Measurements from ENCODE around the gene DLK1.

The DLK1 gene

GRCh38 chr14:100714258-100714892, 12.3 kb upstream of the DLK1 start:
- DNase-seq, result peak; percentile 51

GRCh38 chr14:100715332-100715731, 11.4 kb upstream of the DLK1 start:
- DNase-seq, result no peak

- no peak for DNase-seq
Observed at GRCh38 chr14:100715803-100716202, 10.9 kb upstream of the DLK1 start.

GRCh38 chr14:100717386-100717785, 9.3 kb upstream of the DLK1 start:
- no peak for DNase-seq

DNA sequence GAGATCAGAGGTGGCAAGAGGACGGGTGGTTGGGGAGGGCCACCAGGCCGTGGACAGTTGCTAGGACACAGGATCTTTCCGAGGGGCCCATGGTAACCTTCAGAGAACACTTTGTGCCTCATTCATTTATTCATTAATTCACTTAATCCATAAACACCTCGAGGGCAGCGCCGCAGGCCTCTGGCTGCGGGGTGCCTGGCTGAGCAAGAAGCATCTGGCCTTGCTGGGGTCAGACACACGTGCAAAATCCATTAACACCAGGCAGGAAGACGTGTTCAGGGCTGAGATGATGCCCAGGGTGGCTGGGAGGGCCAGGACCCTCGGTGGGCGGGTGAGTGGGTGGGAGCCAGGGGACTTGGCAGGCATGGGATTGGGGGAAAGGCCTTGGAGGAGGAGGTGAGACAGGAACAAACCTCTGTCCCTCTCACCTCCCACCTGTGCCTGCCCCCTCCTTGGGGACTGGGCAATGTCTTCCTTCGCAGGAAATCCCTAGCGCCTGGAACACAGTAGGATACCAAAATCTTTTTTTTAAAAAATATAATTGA, 6.6 kb upstream of the DLK1 start:
- DNase-seq, result no peak

DNA sequence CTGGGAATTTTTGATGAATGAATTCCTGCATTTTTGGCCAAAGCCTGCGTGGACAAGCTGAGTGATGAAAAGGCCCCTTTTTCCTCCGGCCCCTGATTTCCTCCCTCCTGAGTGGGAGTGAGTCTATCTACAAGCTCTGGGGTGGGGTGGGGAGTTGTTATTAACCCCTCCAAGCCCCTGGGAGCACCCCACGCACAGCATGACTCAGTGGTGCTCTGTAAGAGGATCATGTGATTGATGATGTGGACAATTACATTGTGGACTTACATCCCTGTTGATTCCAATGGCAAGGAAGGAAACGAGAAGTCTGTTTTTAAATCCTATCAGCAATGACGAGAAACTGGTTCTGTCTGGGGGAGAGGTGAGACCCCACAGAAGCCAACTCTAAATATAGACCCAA, 5.1 kb upstream of the DLK1 start:
- DNase-seq, result no peak

- DNase-seq, result no peak
Observed at GRCh38 chr14:100722367-100722766, 4.3 kb upstream of the DLK1 start.

GRCh38 chr14:100723135-100723829, 3.4 kb upstream of the DLK1 start:
- no peak for DNase-seq

DNA sequence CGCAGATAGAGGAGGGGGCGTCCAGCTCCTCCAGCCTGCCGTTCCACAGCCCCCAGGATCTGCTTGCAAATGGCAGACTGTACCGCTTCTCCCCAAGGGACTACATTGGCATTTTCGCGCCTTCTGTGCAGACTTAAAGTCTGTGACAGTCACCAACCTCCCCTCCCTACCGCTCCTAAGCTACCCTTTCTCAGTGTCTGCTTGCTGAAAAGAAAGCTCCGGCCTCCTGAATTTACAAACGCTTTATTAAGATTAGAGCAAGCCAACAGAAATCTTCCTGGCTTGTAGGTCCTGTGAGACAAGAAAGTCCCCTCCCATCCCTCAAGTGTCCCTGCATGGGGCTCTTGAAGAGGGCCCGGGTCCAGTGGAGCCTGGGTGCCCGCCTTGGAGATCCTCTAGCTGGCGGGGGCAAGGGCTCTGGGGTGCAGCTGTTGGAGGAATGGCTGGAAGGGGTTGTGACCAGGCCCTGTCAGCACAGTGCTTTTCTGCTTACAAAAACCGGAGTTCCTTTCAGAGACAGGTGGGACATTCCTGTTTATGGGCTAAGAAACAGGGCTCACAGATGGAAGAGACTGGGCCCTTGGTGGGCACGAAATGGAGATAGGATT, 2.8 kb upstream of the DLK1 start:
- DNase-seq, result no peak

DNA sequence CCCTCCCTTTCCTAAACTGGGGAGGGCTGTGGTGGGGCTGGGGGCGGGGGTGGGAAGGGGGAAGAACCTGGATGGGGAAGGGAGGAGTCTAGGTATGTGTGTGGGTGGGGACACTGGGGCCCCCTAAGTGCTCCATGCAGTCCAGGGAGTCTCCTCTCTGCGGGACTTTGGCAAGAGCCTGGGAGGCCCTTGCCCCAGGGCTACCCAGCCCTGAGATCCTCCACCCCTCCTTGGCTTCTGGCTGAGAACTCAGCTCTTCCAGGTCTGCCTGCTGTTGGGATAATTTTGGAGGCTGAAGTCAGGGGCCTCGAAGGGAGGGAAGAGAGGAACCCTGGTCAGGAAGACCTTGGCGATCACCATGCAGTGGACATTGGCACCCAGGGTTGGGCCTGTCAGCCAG, 2.2 kb upstream of the DLK1 start:
- no peak for DNase-seq

DNA sequence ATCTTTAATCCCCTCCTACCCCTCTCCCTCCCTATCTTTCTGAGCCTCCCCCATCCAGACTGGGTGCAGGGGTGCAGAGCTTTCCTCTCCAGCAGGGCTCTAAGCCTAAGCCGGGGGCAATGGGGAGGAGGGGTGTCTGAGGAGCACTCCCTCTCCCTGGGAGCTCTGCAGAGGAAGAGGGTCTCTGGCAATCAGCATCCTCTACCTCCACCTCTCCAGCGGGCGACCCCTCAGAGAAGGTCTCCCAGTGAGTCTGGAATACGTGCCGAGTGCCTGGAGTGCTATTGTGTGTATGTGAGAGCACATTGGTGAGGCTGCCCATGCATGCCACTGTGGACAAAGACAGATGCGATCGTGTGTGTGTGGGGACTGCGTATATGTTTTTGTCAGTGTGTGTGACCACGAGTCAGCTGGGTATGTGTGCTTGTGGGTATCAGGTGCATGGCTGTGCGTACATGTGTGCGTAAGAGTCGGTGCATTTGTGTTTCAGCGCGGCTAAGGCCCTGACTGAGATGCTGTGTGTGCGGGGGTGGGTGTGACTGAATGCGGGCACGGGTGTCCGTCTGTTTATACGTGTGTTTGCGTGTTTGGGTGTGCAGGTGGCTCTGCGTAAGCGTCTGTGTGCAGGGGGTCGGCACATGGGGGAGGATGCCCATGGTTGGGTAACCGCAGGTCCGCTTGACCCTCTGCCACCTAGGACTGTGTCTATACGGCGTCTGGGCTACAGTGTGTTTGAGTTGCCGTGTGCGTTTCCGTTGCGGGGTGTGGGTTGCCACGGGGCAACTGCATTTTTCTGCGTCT, 905 bp upstream of the DLK1 start:
- DNase-seq, result peak; percentile 10

DNA sequence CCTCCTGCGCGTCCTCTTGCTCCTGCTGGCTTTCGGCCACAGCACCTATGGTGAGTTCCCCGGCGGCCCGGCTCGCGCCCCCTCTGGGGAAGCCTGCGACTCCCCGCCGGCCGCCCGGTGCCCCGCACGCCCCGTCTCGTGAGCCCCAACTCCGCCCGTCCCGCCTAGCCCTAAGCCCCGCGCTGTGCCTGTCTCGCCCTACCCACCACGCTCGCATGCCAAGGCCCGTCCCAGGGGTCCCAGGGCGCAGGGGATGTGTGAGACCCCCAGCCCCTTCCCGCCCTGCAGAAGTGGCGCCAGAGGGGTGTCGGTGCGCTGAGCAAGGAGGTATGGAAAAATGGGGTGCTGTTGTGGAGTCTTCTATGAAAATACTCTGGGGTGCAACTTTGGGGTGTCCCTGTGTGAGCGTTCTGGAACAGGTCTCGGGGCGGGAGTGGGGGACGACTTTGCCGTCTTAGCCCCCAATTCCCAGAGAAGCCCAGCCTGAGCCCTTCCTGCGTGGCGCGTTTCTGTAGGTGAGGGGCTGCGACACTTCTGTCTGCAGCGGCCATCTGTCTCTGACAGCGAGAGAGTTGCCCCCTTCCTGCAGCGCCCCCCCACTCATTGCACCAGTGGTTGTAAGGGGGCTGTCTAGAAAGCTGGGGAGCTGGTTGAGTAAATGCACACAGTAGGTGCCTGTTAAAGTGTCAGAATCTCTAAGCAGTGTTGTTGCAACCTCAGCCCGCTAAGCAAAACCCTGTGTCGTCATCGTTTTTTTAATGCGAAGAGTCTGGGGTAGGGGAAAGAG, 587 bp downstream of the DLK1 start:
- peak; percentile 16 for DNase-seq

GRCh38 chr14:100727873-100728240, 1.2 kb downstream of the DLK1 start:
- no peak for DNase-seq

DNA sequence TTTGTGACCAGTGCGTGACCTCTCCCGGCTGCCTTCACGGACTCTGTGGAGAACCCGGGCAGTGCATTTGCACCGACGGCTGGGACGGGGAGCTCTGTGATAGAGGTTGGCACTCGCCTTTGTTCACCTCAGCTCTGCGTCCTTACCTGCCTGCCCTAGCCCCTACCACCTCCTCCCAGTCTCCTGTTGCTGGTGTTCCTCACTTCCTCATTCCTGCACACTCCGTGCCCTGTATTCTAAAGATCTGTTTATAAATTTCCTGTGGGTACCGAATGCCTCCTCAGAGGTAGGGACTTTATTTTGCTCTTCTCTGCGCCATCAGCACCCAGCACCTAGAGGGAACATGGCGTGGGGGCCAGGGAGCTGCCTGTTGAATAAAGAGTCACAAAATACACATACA, 2.3 kb downstream of the DLK1 start:
- no peak for DNase-seq

DNA sequence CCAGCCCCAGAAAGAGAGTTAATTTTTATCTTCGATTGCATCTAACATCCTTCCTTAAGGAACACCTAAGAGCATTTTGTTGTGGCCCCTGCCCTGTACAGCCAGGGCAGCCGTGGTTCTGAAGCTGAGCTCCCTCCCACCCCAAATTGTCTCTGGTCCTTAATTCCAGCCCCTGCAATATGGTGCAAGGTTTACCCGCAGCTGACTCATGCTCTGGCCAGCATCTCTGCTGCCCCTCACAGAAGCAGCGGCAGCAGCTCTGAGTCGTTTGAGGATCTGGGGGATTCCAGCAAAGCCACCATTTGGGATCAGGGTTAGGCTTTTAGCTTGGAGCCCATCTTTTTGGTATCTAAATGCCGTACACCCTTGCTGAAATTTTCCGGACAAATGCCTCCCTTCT, 3.3 kb downstream of the DLK1 start:
- DNase-seq, result no peak

DNA sequence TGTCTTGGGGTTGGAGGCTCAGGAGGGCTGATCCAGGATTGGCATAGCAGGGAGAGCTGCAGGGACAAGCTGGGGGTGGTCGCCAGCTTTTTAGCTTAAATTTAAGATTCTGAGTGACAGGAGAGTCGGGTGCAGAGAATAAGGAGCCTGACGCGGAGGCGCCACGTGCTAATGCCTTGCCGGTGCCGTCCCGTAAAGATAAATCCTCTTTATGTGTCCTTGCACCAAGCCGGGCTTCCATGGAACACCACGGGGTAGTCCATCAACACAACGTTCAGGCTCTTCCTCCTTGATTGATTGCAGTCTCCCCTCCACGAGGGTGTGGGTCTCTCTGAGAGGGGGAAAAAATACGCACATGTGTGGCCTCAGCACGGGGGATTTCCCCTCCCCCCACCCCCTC, 3.9 kb downstream of the DLK1 start:
- no peak for DNase-seq

- DNase-seq, result no peak
Observed at GRCh38 chr14:100731011-100731670, 4.4 kb downstream of the DLK1 start.

- DNase-seq, result no peak
Observed at GRCh38 chr14:100731846-100732765, 5.4 kb downstream of the DLK1 start.

DNA sequence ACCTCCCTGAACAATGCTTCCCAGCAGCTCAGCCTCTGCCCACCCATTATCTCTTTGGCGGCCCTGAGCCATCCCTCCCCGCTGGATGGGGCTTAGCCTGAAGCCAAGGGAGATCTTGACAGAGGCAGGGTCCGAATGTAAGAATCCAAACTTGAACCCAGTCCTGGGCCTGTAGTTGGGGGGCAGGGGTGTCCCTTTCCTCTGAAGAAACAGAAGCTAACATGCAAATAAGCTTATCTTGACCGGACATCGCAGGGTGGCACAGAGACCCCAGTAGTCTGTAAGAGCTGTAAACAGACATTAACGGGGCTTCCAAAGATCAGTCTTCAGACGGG, 6.0 kb downstream of the DLK1 start:
- peak; percentile 12 for DNase-seq

DNA sequence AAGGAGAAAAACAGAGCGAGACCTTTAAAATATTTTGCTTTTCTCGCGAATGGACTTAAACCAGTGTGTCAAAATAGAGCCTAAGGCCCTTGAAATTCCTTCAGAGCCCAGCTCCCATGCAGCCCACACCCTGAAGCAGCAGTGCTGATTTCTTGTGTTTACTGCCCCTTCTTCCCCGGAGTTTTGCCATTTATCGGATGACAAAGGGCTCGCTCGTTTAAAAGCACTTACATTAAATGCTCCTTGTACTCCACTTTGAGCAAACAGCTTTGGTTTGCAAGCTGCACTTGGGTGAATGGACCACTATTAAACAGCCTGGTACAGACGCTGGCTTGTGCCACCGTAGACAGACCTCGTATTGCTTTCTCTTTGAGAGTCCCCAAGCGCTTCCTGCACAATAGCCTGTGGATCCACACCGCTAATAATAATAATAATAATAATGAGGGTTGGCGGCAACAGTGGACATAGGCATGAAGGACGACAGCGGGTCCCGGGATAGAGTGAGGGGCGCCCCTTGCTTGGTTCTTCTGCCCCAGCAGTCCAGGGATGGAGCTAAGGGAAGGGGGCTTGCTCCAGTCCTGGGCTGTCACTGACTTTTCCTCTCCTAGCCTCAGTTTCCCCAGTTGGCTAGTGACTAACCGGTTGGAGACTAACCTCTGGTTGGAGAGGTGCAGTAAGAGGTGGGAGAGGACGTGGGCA, 6.6 kb downstream of the DLK1 start:
- DNase-seq, result peak; percentile 8
